HEK293T (cell line): ENCODE measurements around the gene CNBP.
A peak's percentile ranks its signal among the peaks of the same experiment; 100 is the strongest.

ENCODE experiments used
- CTCF ChIA-PET: fragments of 350-600 bp; formaldehyde crosslinking; extraction: SDS; loops from one replicate; lab custom pipeline; 2021; ENCODE audit warnings: antibody characterized with exemption, inconsistent platforms; lab: Yijun Ruan, JAX
- POLR2A ChIA-PET: fragments of 350-600 bp; formaldehyde crosslinking; extraction: SDS; loops from one replicate; lab custom pipeline; 2020; ENCODE audit warnings: antibody characterized with exemption, inconsistent platforms; lab: Yijun Ruan, JAX
- DNase-seq: peaks from one replicate; pipeline ENCODE4 v3.0.0; 2012; ENCODE audit warnings: mixed read lengths; ENCODE audit errors: extremely low spot score
- ARNT ChIP-seq: fragments of 450-650 bp; IDR thresholded peaks from 2 replicates; pipeline ENCODE4 v1.6.1; 2017; ENCODE audit warnings: mild to moderate bottlenecking
- BHLHE40 ChIP-seq: fragments of 450-650 bp; IDR thresholded peaks from 2 replicates; pipeline ENCODE4 v1.6.1; 2016; ENCODE audit warnings: mild to moderate bottlenecking, moderate library complexity, borderline replicate concordance
- CTBP1 ChIP-seq: fragments of 450-650 bp; IDR thresholded peaks from 2 replicates; pipeline ENCODE4 v1.6.1; 2016; ENCODE audit warnings: borderline replicate concordance
- ELF4 ChIP-seq: fragments of 450-650 bp; IDR thresholded peaks from 2 replicates; pipeline ENCODE4 v1.6.1; 2017; ENCODE audit warnings: antibody characterized with exemption
- FOXA1 ChIP-seq: fragments of 450-650 bp; IDR thresholded peaks from 2 replicates; pipeline ENCODE4 v1.6.1; 2016; ENCODE audit warnings: mild to moderate bottlenecking
- FOXK2 ChIP-seq: fragments of 450-650 bp; IDR thresholded peaks from 2 replicates; pipeline ENCODE4 v1.6.1; 2016; ENCODE audit warnings: mild to moderate bottlenecking
- FOXM1 ChIP-seq: fragments of 450-650 bp; IDR thresholded peaks from 2 replicates; pipeline ENCODE4 v1.6.1; 2017; ENCODE audit warnings: mild to moderate bottlenecking, borderline replicate concordance
- HDGF ChIP-seq: fragments of 450-650 bp; IDR thresholded peaks from 2 replicates; pipeline ENCODE4 v1.6.1; 2017; ENCODE audit warnings: antibody characterized with exemption, borderline replicate concordance
- L3MBTL2 ChIP-seq: fragments of 450-650 bp; conservative IDR thresholded peaks from 2 replicates; pipeline ENCODE4 v1.6.1; 2016; ENCODE audit warnings: mild to moderate bottlenecking
- LEF1 ChIP-seq: fragments of 450-650 bp; IDR thresholded peaks from 2 replicates; pipeline ENCODE4 v1.6.1; 2017; ENCODE audit warnings: mild to moderate bottlenecking, borderline replicate concordance
- NFRKB ChIP-seq: fragments of 450-650 bp; IDR thresholded peaks from 2 replicates; pipeline ENCODE4 v1.6.1; 2016; ENCODE audit warnings: mild to moderate bottlenecking, moderate library complexity
- PKNOX1 ChIP-seq: fragments of 450-650 bp; IDR thresholded peaks from 2 replicates; pipeline ENCODE4 v1.6.1; 2016
- SP1 ChIP-seq: fragments of 450-650 bp; IDR thresholded peaks from 2 replicates; pipeline ENCODE4 v1.6.1; 2017
- SUZ12 ChIP-seq: fragments of 450-650 bp; IDR thresholded peaks from 2 replicates; pipeline ENCODE4 v1.6.1; 2016; ENCODE audit warnings: mild to moderate bottlenecking
- TARDBP ChIP-seq: fragments of 450-650 bp; IDR thresholded peaks from 2 replicates; pipeline ENCODE4 v1.6.1; 2016
- ZNF384 ChIP-seq: fragments of 450-650 bp; IDR thresholded peaks from 2 replicates; pipeline ENCODE4 v1.6.1; 2016

Gene CNBP

DNA sequence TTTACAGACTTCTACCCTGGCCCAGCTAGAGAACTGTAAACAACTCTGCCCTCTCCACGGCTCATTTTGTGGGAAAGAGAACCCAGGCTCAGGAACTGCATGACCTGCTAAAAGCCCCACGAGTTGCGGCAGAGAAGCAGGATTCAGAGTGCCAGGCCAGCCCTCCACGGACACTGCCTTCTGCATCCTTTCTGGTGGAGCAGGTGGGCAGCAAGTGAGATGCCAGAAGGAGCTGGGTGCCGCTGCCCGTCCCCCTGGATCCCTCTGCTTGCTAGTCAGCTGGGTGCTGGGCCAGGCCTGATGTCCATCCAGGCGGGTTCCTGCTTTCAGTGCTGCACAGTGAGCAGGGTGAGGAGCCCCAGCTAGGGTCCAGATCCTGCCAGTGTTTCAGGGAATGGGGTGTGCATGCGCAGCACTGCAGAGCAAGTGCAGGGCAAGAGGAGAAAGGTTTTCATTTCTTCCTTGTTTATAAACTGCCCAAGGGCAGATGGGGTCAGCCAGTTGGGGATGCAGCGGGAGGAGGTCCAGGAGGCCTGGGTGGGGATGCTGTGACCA lies 56.9 kb downstream of the CNBP start:
- ChIA-PET CTCF (no interaction called here), POLR2A (no interaction called here)
- TF ChIP-seq NFRKB (no peak), CTBP1 (no peak), FOXM1 (no peak), ARNT (no peak), ELF4 (no peak), PKNOX1 (no peak), SP1 (no peak), FOXK2 (no peak), FOXA1 (no peak), BHLHE40 (no peak)
- no peak for DNase-seq

GRCh38 chr3:129123314-129124060 lies 60.2 kb downstream of the CNBP start:
- DNase-seq, result no peak
- POLR2A ChIA-PET, result no interaction called here
- CTCF ChIA-PET, result no interaction called here
- TF ChIP-seq ZNF384 (no peak), LEF1 (no peak), L3MBTL2 (no peak), HDGF (no peak)

- TF ChIP-seq L3MBTL2 (no peak), PKNOX1 (no peak), FOXK2 (no peak), SP1 (no peak), ELF4 (no peak), HDGF (no peak), ZNF384 (no peak), SUZ12 (no peak), FOXA1 (no peak), NFRKB (no peak), BHLHE40 (no peak), CTBP1 (no peak), TARDBP (no peak), FOXM1 (no peak), LEF1 (no peak), ARNT (no peak)
- POLR2A ChIA-PET, result interaction anchor here (0.8 to 2.4 kb wide), 5 partner anchors 21 to 157 kb away, joined by 3 to 9 read pairs (median 5); partner anchors contain the start of genes COPG1 and HMCES
- CTCF ChIA-PET, result interaction anchor here (1.0 kb wide), 1 partner anchor 39 kb away, joined by 5 read pairs; no protein-coding TSS in a partner anchor
- DNase-seq, result peak; percentile 18
Measured at GRCh38 chr3:129122412-129123011, 61.2 kb downstream of the CNBP start.

GRCh38 chr3:129121792-129122411 lies 61.8 kb downstream of the CNBP start, which contains the start of gene RAB43:
RAB43 (minus strand) TSS chr3:129121804; CDS start chr3:129121489, 315 bp downstream.
- CTCF ChIA-PET, result interaction anchor here (1.0 to 2.7 kb wide), 2 partner anchors 40 to 123 kb away, joined by 5 to 9 read pairs; no protein-coding TSS in a partner anchor
- POLR2A ChIA-PET, result interaction anchor here (0.8 to 2.4 kb wide), 7 partner anchors 11 to 194 kb away, joined by 3 to 9 read pairs (median 4); partner anchors contain the start of genes COPG1 and HMCES
- peak; percentile 98 for TF ChIP-seq SP1
- TF ChIP-seq SUZ12, result no peak
- no peak for TF ChIP-seq ELF4
- no peak for TF ChIP-seq LEF1
- TF ChIP-seq FOXK2, result no peak
- TF ChIP-seq ZNF384, result no peak
- no peak for TF ChIP-seq FOXM1

DNA sequence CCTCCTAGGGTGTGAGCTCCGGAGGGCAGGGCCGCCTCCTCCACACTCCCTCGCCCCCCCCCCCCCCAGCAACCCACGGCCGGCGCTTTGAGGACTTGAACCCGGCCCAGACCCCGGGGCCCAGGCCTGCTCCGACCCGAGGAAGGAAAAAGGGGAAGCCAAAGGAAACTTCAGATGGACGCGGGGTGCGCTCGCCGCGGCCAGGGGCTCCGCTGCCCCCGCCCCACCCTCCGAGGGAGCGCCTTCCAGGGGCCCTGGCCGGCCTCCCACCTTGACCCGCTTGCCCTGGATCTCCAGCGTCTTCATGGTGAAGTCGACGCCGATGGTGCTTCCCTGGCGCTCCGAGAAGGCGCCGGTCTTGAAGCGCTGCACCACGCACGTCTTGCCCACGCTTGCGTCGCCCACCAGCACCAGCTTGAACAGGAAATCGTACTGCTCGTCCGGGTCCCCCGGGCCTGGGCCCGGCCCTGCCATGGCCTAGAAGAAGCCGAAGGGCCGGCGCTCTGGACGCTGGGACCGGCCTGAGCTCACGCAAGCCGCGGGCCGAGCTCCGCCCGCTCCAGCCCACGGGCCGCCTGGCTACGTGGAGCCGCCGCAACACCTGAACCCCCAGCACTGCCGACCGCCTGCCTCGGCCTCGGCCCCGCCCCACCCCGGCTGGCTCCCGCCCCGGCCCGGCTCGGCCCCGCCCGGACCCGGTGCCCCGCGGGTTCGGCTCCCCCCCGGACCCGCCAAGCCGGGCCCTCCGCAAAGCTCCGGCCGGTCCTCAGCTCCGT lies 62.5 kb downstream of the CNBP start:
- CTCF ChIA-PET, result interaction anchor here (1.0 to 2.7 kb wide), 2 partner anchors 41 to 124 kb away, joined by 5 to 9 read pairs; no protein-coding TSS in a partner anchor
- DNase-seq, result no peak
- TF ChIP-seq CTBP1 (no peak), FOXK2 (no peak), FOXA1 (no peak), ARNT (no peak), ZNF384 (no peak), SUZ12 (no peak), NFRKB (no peak), BHLHE40 (no peak), HDGF (no peak), PKNOX1 (no peak), L3MBTL2 (no peak)
- POLR2A ChIA-PET, result interaction anchor here (0.8 to 2.4 kb wide), 8 partner anchors 10 to 195 kb away, joined by 3 to 9 read pairs (median 4); partner anchors contain the start of genes COPG1 and HMCES

More at GRCh38 chr3:129121792-129122411, 61.8 kb downstream of the CNBP start, which contains the start of gene RAB43:
- DNase-seq, result peak; percentile 97
